ENCODE data around the gene GAS2L3. TPM values are rescaled to one million over a fixed set of nuclear protein-coding genes. Genes with fewer than 3 reads are reported as not detected.
"Not testable (repeated sequence)": the region's sequence is repeated elsewhere in the genome, so short reads cannot be mapped to it uniquely, and the experiment has no call there.

GAS2L3 gene
- total RNA-seq, 2 donors from 2014 or later: 1.2 to 2.2 TPM

DNA sequence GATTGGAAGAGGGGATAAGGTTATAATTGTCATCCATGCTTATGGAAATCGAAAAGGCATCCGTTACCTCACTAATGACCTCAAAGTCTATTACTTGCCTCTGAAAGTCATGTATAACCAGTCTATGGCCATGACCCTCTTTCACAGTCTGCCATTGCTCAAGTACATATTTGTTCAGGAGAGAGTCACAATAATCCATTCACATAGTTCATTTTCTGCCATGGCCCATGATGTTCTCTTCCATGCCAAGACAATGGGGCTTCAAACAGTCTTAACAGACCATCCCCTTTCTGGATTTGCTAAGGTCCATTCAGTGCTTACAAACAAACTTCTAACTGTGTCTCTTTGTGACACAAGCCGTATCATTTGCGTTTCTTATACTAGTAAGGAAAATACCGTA lies 5.4 kb downstream of the GAS2L3 start:
- Histone ChIP-seq H3K9me3 (peaks cover 0 to 5% of the 10 kb centered on the region in 2 donors), H3K4me1 (peaks cover 0 to 11% of the 10 kb centered on the region in 2 donors), H3K27ac (no peak overlapping the region), H3K4me3 (no peak overlapping the region), H3K36me3 (no peaks in the 10 kb centered on the region), H3K27me3 (no peaks in the 10 kb centered on the region)
- TF ChIP-seq CTCF (IDR thresholded peaks at IDR 0.05): no peak
- DNase-seq (ENCODE audit: low spot score): no peak

DNA sequence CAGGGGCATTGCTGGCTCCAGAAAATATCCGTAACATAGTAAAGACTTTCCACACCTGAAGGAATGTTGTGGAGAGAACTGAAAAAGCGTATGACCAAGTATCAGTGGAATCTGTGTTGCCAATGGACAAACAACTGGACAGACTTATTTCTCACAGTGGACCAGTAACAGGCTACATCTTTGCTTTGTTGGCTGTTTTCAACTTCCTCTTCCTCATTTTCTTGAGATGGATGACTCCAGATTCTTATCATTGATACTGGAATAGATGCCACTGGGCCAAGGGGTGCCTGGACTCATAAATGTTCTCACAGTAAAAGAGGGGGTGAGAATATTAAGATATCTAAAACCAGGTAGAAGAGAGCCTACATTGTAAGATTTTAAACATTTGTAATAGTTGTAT lies 6.4 kb downstream of the GAS2L3 start:
- TF ChIP-seq CTCF (IDR thresholded peaks at IDR 0.05): no peak
- Histone ChIP-seq H3K27me3 (no peaks in the 10 kb centered on the region), H3K4me3 (no peak overlapping the region)

DNA sequence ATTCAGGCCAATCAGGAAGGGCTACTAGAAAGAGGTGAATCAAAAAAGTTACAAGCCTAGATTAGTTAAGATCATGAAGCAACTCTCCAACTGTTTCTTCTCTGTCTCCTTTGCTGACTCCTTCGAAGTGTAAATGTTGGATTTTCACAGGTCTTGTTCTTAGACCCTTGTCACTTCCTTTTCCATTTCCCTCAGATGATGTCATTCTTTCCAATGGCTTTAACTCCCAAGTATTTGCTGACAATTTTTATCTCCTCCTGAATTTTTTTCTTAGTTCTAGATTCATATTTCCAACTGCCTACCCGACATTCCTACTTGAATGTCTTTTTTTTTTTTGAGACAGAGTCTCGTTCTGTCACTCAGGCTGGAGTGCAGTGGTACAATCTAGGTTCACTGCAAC lies 10.8 kb downstream of the GAS2L3 start:
- H3K4me1 ChIP-seq: no peaks in the 10 kb centered on the region
- no peaks in the 10 kb centered on the region for H3K36me3 ChIP-seq
- no peak for DNase-seq (ENCODE audit: low spot score)
- no peak overlapping the region for H3K4me3 ChIP-seq
- H3K9me3 ChIP-seq: peaks cover 0 to 18% of the 10 kb centered on the region in 2 donors
- H3K27ac ChIP-seq: no peak overlapping the region
- H3K27me3 ChIP-seq: no peaks in the 10 kb centered on the region
- TF ChIP-seq CTCF (IDR thresholded peaks at IDR 0.05): no peak

More for the DNA sequence above, 6.4 kb downstream of the GAS2L3 start:
- no peak overlapping the region for H3K27ac ChIP-seq
- peaks cover 0 to 5% of the 10 kb centered on the region in 2 donors for H3K9me3 ChIP-seq
- no peaks in the 10 kb centered on the region for H3K36me3 ChIP-seq
- no peak for DNase-seq (ENCODE audit: low spot score)
- H3K4me1 ChIP-seq: peaks cover 0 to 1% of the 10 kb centered on the region in 2 donors

- Histone ChIP-seq H3K9me3 (peaks cover 0 to 14% of the 10 kb centered on the region in 2 donors), H3K27me3 (no peaks in the 10 kb centered on the region), H3K4me1 (peaks cover 0 to 6% of the 10 kb centered on the region in 2 donors), H3K27ac (no peak overlapping the region), H3K4me3 (no peak overlapping the region), H3K36me3 (no peaks in the 10 kb centered on the region)
- TF ChIP-seq CTCF (IDR thresholded peaks at IDR 0.05): no peak
- DNase-seq (ENCODE audit: low spot score): no peak
Measured at GRCh38 chr12:100591979-100592378, 18.5 kb downstream of the GAS2L3 start.

DNA sequence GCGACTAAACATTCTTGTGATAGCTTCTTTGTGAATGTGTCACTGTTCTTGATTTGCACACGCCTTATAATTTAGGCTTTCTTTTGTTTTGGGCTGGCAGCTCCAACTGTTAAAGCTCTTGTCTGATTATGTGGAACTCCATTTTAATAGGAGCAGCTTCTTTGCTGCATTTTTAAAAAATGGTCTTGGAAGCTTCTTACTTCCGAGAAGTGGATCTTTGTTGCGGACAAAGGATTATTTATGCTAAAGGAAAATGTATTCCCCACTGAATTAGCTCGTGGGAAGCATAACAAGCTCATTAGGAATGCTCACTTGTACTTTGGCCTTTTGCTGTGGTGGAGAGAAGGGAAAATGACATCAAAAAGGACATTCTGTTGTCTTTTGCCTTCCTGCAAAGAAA lies 20.0 kb downstream of the GAS2L3 start:
- peaks cover 0 to 6% of the 10 kb centered on the region in 2 donors for H3K4me1 ChIP-seq
- H3K4me3 ChIP-seq: no peak overlapping the region
- peaks cover 0 to 8% of the 10 kb centered on the region in 2 donors for H3K9me3 ChIP-seq
- no peak overlapping the region for H3K27ac ChIP-seq
- no peaks in the 10 kb centered on the region for H3K27me3 ChIP-seq
- no peak for DNase-seq (ENCODE audit: low spot score)
- no peaks in the 10 kb centered on the region for H3K36me3 ChIP-seq
- TF ChIP-seq CTCF (IDR thresholded peaks at IDR 0.05): no peak

GRCh38 chr12:100601626-100602025 lies 28.1 kb downstream of the GAS2L3 start:
- Histone ChIP-seq H3K4me3 (no peak overlapping the region), H3K27me3 (no peaks in the 10 kb centered on the region), H3K36me3 (no peaks in the 10 kb centered on the region), H3K4me1 (no peaks in the 10 kb centered on the region), H3K27ac (no peak overlapping the region), H3K9me3 (no peaks in the 10 kb centered on the region)
- DNase-seq (ENCODE audit: low spot score): no peak
- no peak for TF ChIP-seq CTCF (IDR thresholded peaks at IDR 0.05)

DNA sequence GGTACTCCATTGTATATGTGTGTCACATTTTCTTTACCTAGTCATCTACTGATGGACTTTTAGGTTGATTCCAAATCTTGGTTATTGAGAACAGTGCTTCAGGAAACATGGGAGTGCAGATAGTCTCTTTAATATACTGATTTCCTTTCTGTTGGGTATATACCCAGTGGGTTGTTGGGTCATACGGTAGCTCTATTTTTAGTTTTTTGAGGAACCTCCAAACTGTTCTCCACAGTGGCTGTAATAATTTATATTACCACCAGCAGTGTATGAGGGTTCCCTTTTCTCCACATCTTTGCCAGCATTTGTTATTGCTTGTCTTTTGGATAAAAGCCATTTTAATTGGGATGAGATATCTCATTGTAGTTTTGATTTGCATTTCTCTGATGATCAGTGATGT lies 29.5 kb downstream of the GAS2L3 start:
- not testable (repeated sequence) for H3K27ac ChIP-seq, H3K9me3 ChIP-seq

More for the DNA sequence above, 29.5 kb downstream of the GAS2L3 start:
- not testable (repeated sequence) for H3K27me3 ChIP-seq; H3K4me1 ChIP-seq; H3K4me3 ChIP-seq; DNase-seq (ENCODE audit: low spot score); H3K36me3 ChIP-seq

Data from right atrium auricular region (tissue), 2 donors.